HFF-Myc (cell line): Measurements from ENCODE around the gene KCNC1.
A peak's percentile ranks its signal among the peaks of the same experiment; 100 is the strongest.

Experiments
- DNase-seq: peaks from one replicate; pipeline ENCODE4 v3.0.0-alpha.2; 2011; ENCODE audit warnings: low read depth; ENCODE audit errors: extremely low read depth
- H3K4me3 ChIP-seq: replicated peaks from 2 replicates; pipeline ENCODE4 v1.5.1; 2011; ENCODE audit warnings: low read depth, mild to moderate bottlenecking, control low read depth, low read length
- CTCF ChIP-seq: IDR thresholded peaks from 2 replicates; pipeline ENCODE4 v1.5.1; 2012; ENCODE audit warnings: mild to moderate bottlenecking, low read depth, low read length, control low read depth; ENCODE audit errors: missing control alignments

KCNC1 gene

GRCh38 chr11:17730137-17730536, 4.4 kb upstream of the KCNC1 start:
- H3K4me3 ChIP-seq = no peak overlapping the region
- no peak for TF ChIP-seq CTCF
- DNase-seq = no peak

GRCh38 chr11:17730608-17731462, 3.7 kb upstream of the KCNC1 start:
- peak; percentile 85 for TF ChIP-seq CTCF
- peak; percentile 41 for DNase-seq

GRCh38 chr11:17733261-17733660, 1.3 kb upstream of the KCNC1 start:
- DNase-seq = no peak
- TF ChIP-seq CTCF = no peak
- no peak overlapping the region for H3K4me3 ChIP-seq

More at GRCh38 chr11:17730608-17731462, 3.7 kb upstream of the KCNC1 start:
- H3K4me3 ChIP-seq = no peak overlapping the region

- TF ChIP-seq CTCF = no peak
- no peak for DNase-seq
- H3K4me3 ChIP-seq = no peak overlapping the region
These were observed 621 bp downstream of the KCNC1 start for GRCh38 chr11:17734986-17735817.

- no peak for DNase-seq
- TF ChIP-seq CTCF = peak; percentile 41
- H3K4me3 ChIP-seq = no peak overlapping the region
These were observed 1.4 kb downstream of the KCNC1 start for GRCh38 chr11:17735818-17736578.

- no peak for DNase-seq
- no peak for TF ChIP-seq CTCF
- H3K4me3 ChIP-seq = no peak overlapping the region
These were observed 2.0 kb downstream of the KCNC1 start for GRCh38 chr11:17736579-17736893.
